NOMO-1 treated with DMSO at 0.1 percent for 48 hours (cell line): ENCODE measurements around the gene GMPPA.

Experiments used
- DNase-seq: peaks from one replicate; lab custom pipeline; 2025; ENCODE audit not compliant: unreplicated experiment; lab: John Stamatoyannopoulos, UW

GMPPA gene

GRCh38 chr2:219537657-219538488, 39.2 kb downstream of the GMPPA start:
- no peak for DNase-seq

GRCh38 chr2:219538504-219538951, 39.8 kb downstream of the GMPPA start:
- no peak for DNase-seq

GRCh38 chr2:219538956-219539788, 40.5 kb downstream of the GMPPA start:
- no peak for DNase-seq

GRCh38 chr2:219539926-219540678, 41.4 kb downstream of the GMPPA start:
- no peak for DNase-seq

- no peak for DNase-seq
Observed at GRCh38 chr2:219540784-219541504, 42.3 kb downstream of the GMPPA start.

- peak; percentile 68 for DNase-seq
Observed at GRCh38 chr2:219541611-219542180, 43.0 kb downstream of the GMPPA start.

- DNase-seq: no peak
Observed at GRCh38 chr2:219542931-219543595, 44.4 kb downstream of the GMPPA start.

- peak; percentile 94 for DNase-seq
Observed at GRCh38 chr2:219543596-219544358, 45.1 kb downstream of the GMPPA start, which contains the start of the genes CHPF and TMEM198. Gene CHPF, minus strand, starts transcription at chr2:219543809. Its CDS starts 271 bp downstream, at chr2:219543538. Gene TMEM198, plus strand, starts transcription at chr2:219544028. Its CDS starts 700 bp downstream, at chr2:219544728.

GRCh38 chr2:219544567-219544966, 45.9 kb downstream of the GMPPA start:
- no peak for DNase-seq

GRCh38 chr2:219545295-219545942, 46.7 kb downstream of the GMPPA start:
- no peak for DNase-seq

GRCh38 chr2:219545943-219546352, 47.3 kb downstream of the GMPPA start:
- DNase-seq: no peak

GRCh38 chr2:219547621-219548020, 48.9 kb downstream of the GMPPA start:
- no peak for DNase-seq

GRCh38 chr2:219548990-219549389, 50.3 kb downstream of the GMPPA start:
- DNase-seq: no peak

- DNase-seq: no peak
Observed at GRCh38 chr2:219549619-219550018, 50.9 kb downstream of the GMPPA start.

GRCh38 chr2:219551441-219552381, 53.0 kb downstream of the GMPPA start:
- DNase-seq: no peak

GRCh38 chr2:219552382-219553167, 53.9 kb downstream of the GMPPA start:
- peak; percentile 63 for DNase-seq

- DNase-seq: no peak
Observed at GRCh38 chr2:219553168-219553417, 54.4 kb downstream of the GMPPA start.
